Measurements from ENCODE around the gene AFF1.

The AFF1 gene

GRCh38 chr4:86950831-86951525, 16.2 kb downstream of the AFF1 start:
- no peak for DNase-seq

DNA sequence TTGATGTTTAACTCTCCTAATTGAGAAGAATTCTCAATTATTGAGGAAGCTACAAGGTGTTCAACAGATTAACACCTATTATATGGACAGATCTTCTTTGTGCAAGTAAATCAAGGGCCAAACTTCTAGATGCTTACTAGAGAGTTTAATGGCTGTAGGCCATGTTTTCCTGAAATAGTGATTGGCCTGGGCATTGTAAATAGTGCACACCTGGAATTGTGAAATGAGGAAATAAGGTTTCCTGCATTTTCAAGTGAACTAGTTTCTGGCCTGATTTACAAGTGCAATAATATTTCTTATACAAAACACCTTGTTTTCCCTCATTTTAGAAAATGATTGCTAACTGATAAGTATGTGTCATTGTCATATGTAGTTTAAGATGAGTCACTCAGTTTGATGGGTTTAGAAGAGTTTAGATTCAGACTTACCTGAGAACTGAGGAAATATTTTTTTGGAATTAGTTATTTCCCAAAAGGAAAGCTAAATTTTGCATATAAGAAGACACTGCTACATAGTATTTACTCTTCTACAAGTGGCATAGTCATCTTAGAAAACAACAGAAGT, 21.2 kb downstream of the AFF1 start:
- no peak for DNase-seq

DNA sequence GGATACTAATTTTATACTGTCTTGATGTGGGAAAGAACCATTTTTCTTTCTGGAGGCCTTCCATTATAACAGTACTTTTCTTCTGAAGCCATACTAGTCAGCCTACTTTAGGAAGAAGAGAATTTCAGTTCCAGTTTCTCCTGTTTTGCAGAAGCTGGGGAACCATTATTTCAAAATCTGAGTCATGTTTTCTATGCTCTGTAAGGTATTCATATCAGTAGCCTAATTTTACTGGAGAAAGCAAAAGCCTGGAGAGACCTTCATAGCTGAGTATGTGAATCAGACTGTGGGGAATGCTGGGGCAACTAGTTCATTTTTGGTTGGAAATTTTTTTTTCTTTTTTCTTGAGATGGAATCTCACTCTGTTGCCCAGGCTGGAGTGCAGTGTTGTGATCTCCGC, 22.4 kb downstream of the AFF1 start:
- DNase-seq, result no peak

DNA sequence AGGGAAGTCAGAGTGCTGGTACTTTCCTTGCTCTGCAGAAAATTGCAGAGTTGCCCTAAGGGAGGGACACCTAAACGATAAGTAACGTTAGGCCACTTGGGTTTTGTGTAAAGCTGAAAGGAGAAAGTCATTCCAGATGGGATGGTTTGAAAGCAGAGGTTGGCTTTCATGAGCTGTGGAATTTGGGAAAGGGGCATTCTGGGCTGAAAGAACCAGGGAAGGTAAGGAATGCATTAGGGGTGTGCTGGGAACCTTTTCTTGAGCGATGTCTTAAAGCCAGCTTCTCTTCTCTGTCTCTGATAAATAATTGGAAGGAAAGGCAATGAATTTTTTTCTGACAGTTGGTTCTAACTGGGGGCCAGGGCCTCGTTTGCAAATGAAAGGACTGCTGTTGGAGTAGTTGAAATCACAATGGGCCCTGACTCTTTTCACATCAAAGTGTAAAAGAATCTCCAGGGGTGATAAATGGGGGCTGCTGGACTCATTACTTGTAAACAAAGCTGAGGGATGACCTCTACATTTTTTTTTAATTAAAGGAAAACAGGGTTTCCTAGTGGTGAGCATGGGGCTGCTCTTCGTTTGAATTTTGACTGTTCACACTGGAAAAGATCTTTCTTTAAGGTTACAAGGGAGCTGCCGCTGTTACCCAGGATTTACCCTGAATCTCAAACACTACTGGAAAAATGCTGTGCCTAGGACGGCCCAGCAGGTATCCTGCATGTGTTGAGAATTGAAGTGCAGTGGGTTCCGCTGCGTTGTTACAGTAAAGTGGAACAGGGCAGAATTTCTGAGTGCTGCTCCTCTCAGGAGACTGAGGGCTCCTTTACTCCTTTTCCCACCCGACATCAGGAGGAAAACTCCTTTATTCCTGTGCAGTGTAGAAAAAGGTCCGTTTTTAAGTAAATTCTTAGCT, 25.0 kb downstream of the AFF1 start:
- DNase-seq, result no peak

DNA sequence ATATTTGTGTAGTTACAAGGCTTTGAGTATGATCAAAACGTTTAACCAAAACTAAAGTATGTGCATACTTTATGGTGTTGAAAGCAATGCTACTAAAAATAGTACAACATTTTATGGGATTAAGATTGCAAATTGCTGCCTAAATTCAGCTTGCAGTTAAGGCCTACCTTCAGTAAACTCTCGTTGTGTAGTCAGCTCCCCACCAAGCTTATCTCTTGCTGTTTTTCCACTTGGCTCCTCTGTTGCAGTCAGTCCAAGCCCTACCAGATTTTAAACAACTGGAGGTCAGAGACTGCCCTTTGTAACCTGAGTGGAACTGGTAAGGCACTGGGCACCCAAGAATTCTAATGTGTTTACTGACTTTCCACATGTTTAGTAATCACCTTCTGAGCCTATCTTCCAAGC, 25.7 kb downstream of the AFF1 start:
- DNase-seq, result no peak

DNA sequence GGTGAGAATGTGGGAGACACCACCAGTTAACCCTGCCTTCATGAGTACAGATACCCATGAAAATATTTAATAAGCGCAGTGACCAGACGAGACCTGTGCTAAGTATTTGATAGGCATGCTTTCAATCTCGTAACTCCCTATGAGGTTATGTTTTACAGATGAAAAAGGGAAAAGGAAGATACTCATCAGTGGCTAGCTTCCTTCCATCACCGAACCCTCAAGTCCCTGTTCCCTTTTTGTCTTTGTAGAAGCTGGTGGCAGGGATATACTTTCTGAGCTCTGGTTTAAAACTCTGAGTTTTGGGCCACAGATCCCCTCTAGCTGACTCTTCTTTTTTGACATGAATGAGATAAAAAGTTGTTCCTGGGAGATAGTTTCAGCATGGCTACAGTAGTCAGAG, 26.3 kb downstream of the AFF1 start:
- no peak for DNase-seq

DNA sequence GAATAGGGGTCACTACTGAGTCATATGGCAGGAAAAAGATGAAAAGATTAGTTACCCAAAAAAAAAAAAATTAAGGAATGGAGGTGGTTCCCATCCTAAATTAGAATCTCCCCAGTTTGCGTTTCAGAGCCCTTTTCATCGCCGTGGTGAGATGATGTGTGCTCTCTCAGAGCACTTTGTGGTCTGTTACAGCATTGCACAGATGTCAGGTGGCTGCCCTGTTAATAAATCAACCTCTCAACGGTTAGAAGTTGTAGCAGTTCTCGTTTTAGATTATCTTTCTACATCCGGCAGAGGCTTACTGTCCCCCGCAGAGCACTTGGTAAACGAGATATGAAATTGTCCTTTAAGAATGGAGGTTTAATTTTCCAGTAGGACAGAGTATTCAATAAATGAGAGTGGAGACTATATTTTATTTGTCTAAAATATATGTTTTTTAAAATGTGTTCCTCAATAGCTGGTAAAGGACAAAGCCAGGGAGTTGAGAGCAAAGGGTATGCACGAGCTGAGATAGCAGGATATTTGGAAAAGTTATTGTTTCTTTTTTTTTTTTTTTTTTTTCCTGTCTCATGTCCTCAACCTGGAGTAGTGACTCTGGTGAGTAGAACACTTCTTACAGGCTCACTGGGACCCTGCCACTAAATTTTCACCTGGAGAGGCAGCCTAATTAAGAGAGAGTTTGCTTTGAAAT, 26.9 kb downstream of the AFF1 start:
- peak; percentile 4 for DNase-seq

DNA sequence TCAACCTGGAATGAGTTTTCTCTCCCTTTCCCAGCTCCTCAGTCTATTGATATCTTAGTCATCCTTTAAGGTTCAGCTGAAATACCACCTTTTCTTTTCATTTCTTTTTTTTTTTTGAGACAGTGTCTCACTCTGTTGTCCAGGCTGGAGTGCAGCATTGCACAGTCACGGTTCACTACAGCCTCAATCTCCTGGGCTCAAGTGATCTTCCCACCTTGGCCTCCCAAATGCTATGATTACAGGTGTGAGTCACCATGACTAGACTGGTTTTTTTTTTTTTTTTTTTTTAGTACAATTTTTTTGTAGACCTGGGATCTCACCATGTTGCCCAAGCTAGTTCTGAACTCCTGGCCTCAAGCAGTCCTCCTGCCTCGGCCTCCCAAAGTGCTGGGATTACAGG, 28.9 kb downstream of the AFF1 start:
- DNase-seq, result no peak

DNA sequence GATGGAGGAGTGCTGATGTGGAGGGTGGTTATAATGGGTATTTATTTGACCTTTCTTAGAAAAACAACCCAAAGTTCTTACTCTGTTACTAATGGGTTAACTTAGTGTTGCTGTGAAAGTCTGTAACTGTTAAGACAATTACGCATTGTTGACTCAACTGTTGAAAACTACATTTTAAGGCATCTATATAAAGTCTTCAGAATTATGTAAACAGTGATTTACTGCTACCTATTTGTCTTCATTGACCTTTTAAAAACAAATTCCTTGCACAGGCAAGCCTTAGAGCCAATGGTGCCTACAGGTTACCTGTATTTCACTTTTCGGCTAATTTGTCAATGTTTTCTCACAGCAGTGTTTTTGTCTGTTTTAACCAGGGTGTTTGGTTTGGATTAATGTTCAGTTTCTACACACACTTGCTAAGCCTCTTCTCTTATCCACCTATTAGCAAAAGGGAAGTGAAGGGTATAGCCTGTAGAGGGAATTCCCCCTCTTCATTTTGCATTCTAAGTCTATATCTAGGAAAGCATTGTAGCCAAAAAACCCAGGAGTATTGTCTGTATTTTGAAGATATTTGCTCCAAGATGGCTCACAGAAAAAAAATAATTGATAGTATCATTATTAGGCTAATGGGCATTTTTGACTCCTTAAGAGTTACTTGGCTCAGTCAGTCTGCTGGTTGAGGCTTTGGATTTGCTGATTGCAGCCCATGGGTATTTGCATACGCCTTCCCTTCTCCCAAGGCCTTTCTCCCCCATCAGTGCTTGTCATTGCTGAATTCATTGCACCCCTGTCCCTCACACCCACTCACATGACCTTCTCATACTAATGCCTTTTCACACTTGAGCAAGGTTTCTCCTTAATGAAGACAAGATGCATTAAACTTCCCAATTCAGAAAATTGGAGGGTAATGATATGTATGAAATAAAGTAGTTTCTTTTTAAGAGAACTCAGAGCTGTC, 30.5 kb downstream of the AFF1 start:
- DNase-seq, result no peak

GRCh38 chr4:86967073-86967472, 32.3 kb downstream of the AFF1 start:
- no peak for DNase-seq

DNA sequence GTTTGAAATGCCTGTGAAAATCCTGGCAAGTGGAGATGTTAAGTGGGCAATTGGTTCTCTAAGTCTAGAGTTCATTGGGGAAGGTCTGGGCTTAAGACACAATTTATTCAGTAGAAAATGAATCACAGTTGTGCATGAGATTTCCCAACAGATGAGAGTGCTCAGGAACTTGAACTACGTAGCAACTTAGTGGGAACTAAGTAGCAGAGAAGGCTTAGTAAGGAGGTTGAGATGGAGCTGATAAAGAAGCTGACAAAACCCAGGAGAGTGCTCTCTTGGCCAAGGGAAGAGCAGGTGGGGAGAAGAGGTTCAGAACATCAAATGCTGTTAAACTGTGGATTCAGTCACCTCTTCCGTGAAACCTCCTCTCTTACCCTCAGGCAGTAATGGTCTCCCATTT, 33.0 kb downstream of the AFF1 start:
- no peak for DNase-seq

- no peak for DNase-seq
These were observed 33.7 kb downstream of the AFF1 start for GRCh38 chr4:86968547-86968946.

DNA sequence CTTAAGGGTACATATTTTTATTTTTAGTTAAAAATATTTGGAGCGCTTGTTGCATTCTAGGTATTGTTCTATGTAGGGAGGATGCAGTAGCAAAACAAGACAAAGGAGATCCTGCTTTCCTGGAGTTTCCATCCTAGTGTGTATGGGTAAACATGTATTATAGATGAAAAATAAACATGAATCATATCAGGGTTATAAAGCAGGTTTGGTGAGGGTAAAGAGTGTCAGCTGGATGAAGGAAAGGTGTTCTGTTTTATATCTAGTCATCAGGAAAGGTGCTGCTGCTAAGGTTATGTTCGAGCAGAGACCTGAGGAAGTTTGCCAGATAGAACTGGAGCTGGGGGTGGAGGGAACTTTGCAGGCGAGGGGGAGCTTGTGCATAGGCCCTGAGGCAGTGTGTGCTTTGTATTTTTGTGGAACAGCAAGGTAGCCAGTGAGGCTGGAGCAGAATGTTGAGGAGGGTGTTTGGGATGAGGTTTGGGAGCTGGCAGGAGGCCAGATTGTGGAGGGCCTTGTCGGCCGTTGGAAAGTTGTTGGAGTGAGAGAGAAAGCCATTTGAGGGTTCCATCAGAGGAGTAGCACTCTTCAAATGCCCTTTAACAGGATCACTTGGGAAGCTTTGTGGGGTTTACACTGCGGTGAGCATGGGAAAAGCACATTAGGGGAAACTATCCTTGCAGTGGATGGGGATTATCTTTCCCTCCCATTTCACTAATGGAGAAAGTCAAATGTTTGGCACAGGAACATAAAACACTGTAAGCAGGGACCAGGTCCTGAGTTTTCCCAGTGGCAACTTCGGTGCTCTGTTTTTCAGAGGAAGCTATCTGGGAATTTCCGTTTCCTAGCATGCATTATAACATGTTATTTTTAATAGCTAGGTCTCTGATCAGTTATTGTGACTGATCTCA, 35.9 kb downstream of the AFF1 start:
- DNase-seq, result no peak

DNA sequence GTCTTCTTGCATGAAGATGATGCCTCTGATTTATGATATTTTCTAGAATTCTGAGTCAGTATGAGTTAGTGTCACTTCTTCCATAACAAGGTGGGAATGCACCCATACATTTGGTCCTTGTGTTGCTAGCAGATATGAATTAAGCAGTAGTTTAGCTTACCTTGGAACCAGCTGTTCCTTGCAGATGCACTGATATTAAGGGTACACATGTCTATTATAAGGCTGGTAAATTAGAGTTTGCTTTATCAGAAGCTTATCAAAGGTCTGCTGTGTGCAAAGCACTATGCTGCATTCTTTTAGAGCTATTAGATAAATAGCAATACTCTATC, 36.5 kb downstream of the AFF1 start:
- no peak for DNase-seq

GRCh38 chr4:86972997-86973396, 38.2 kb downstream of the AFF1 start:
- no peak for DNase-seq

GRCh38 chr4:86973668-86974067, 38.9 kb downstream of the AFF1 start:
- no peak for DNase-seq

GRCh38 chr4:86974551-86974994, 39.8 kb downstream of the AFF1 start:
- no peak for DNase-seq

- no peak for DNase-seq
These were observed 41.1 kb downstream of the AFF1 start for GRCh38 chr4:86975927-86976326.

- DNase-seq, result no peak
These were observed 42.1 kb downstream of the AFF1 start for GRCh38 chr4:86976801-86977485.

- no peak for DNase-seq
These were observed 42.9 kb downstream of the AFF1 start for GRCh38 chr4:86977621-86978184.

Measured in CD4-positive, alpha-beta T cell treated with Interferon gamma for 1 hour (primary cell).